Measurements from ENCODE around the gene SRGAP1. TPM values are rescaled to one million over a fixed set of nuclear protein-coding genes. Genes with fewer than 3 reads are reported as not detected.

The SRGAP1 gene
- total and polyA plus RNA-seq, 2 experiments from 2014 or later: 9.2 to 10.8 TPM

GRCh38 chr12:64058541-64059265 is 214.2 kb downstream of the SRGAP1 start:
- no peaks in the 10 kb centered on the region for H3K79me2 ChIP-seq
- H3K27ac ChIP-seq: no peak overlapping the region
- no peaks in the 10 kb centered on the region for H3K4me1 ChIP-seq (ENCODE audit: insufficient read depth)
- no peaks in the 10 kb centered on the region for H4K20me1 ChIP-seq (ENCODE audit: insufficient read depth, poor library complexity, severe bottlenecking)
- no peaks in the 10 kb centered on the region for H3K27me3 ChIP-seq
- 86% methylated on average over 3 of the region's 3 CpGs for WGBS (ENCODE audit: low lambda C conversion rate, missing lambda C conversion rate)
- no peaks in the 10 kb centered on the region for H3K36me3 ChIP-seq (replicated peaks; ENCODE audit: insufficient read depth, low read depth)
- no peak overlapping the region for H3K4me2 ChIP-seq
- no peak for DNase-seq (ENCODE audit: low spot score)
- no peaks in the 10 kb centered on the region for H3K9me3 ChIP-seq (ENCODE audit: low read depth)
- TF ChIP-seq EZH2phosphoT487 (IDR thresholded peaks at IDR 0.05; ENCODE audit: low read depth, severe bottlenecking, unreplicated experiment) (no peak), CTCF (IDR thresholded peaks at IDR 0.05; ENCODE audit: poor library complexity) (no peak), EZH2 (IDR thresholded peaks at IDR 0.05; ENCODE audit: borderline replicate concordance) (no peak)
- H2AFZ ChIP-seq: no peak overlapping the region
- H3K4me3 ChIP-seq: no peak overlapping the region
- H3K9me2 ChIP-seq (replicated peaks; ENCODE audit: insufficient read depth): no peaks in the 10 kb centered on the region

GRCh38 chr12:64059685-64060084 is 215.2 kb downstream of the SRGAP1 start:
- no peaks in the 10 kb centered on the region for H3K27me3 ChIP-seq
- H3K4me3 ChIP-seq: no peak overlapping the region
- H3K9me2 ChIP-seq (replicated peaks; ENCODE audit: insufficient read depth): no peaks in the 10 kb centered on the region
- H3K36me3 ChIP-seq (replicated peaks; ENCODE audit: insufficient read depth, low read depth): no peaks in the 10 kb centered on the region
- TF ChIP-seq EZH2 (IDR thresholded peaks at IDR 0.05; ENCODE audit: borderline replicate concordance) (no peak), CTCF (IDR thresholded peaks at IDR 0.05; ENCODE audit: poor library complexity) (no peak), EZH2phosphoT487 (IDR thresholded peaks at IDR 0.05; ENCODE audit: low read depth, severe bottlenecking, unreplicated experiment) (no peak)
- no peak overlapping the region for H3K27ac ChIP-seq
- no peak overlapping the region for H2AFZ ChIP-seq
- H3K9me3 ChIP-seq (ENCODE audit: low read depth): no peaks in the 10 kb centered on the region
- H3K4me1 ChIP-seq (ENCODE audit: insufficient read depth): no peaks in the 10 kb centered on the region
- WGBS (ENCODE audit: low lambda C conversion rate, missing lambda C conversion rate): 96% methylated on average over 1 of the region's 1 CpG
- DNase-seq (ENCODE audit: low spot score): no peak
- H3K79me2 ChIP-seq: no peaks in the 10 kb centered on the region
- no peak overlapping the region for H3K4me2 ChIP-seq
- no peaks in the 10 kb centered on the region for H4K20me1 ChIP-seq (ENCODE audit: insufficient read depth, poor library complexity, severe bottlenecking)

- no peak overlapping the region for H3K4me2 ChIP-seq
- no peaks in the 10 kb centered on the region for H3K27me3 ChIP-seq
- WGBS (ENCODE audit: low lambda C conversion rate, missing lambda C conversion rate): 96% methylated on average over 2 of the region's 2 CpGs
- no peak overlapping the region for H3K27ac ChIP-seq
- no peak overlapping the region for H3K4me3 ChIP-seq
- H3K79me2 ChIP-seq: no peaks in the 10 kb centered on the region
- H3K9me2 ChIP-seq (replicated peaks; ENCODE audit: insufficient read depth): no peaks in the 10 kb centered on the region
- no peaks in the 10 kb centered on the region for H4K20me1 ChIP-seq (ENCODE audit: insufficient read depth, poor library complexity, severe bottlenecking)
- TF ChIP-seq EZH2phosphoT487 (IDR thresholded peaks at IDR 0.05; ENCODE audit: low read depth, severe bottlenecking, unreplicated experiment) (no peak), CTCF (IDR thresholded peaks at IDR 0.05; ENCODE audit: poor library complexity) (no peak), EZH2 (IDR thresholded peaks at IDR 0.05; ENCODE audit: borderline replicate concordance) (no peak)
- no peaks in the 10 kb centered on the region for H3K4me1 ChIP-seq (ENCODE audit: insufficient read depth)
- H2AFZ ChIP-seq: no peak overlapping the region
- no peak for DNase-seq (ENCODE audit: low spot score)
- no peaks in the 10 kb centered on the region for H3K9me3 ChIP-seq (ENCODE audit: low read depth)
- H3K36me3 ChIP-seq (replicated peaks; ENCODE audit: insufficient read depth, low read depth): no peaks in the 10 kb centered on the region
These were observed 217.4 kb downstream of the SRGAP1 start for GRCh38 chr12:64061868-64062375.
